AG04450 (cell line): ENCODE data around the gene TNNI2. TPM values are rescaled to one million over a fixed set of nuclear protein-coding genes. Genes with fewer than 3 reads are reported as not detected.
"Not testable (repeated sequence)": the region's sequence is repeated elsewhere in the genome, so short reads cannot be mapped to it uniquely, and the experiment has no call there.

Experiments used
- CTCF ChIA-PET: fragments of 300-600, 350-600 bp; formaldehyde crosslinking; extraction: SDS; loops from one replicate; lab custom pipeline; 2022; ENCODE audit warnings: antibody characterized with exemption, inconsistent platforms; lab: Charles Lee
- POLR2A ChIA-PET: fragments of 350-600 bp; formaldehyde crosslinking; extraction: SDS; loops from one replicate; lab custom pipeline; 2021; ENCODE audit warnings: antibody characterized with exemption, inconsistent platforms; lab: Yijun Ruan, JAX
- DNase-seq: peaks from one replicate; pipeline ENCODE4 v3.0.0-alpha.2; 2011; ENCODE audit warnings: low read depth, low spot score
- H3K27ac ChIP-seq: one replicate; pipeline ENCODE4 v1.5.1; 2012; ENCODE audit warnings: low read depth, low read length, control low read depth
- H3K27me3 ChIP-seq: one replicate; pipeline ENCODE4 v1.6.0; 2012; ENCODE audit warnings: low read length; ENCODE audit not compliant: control insufficient read depth, insufficient read depth
- H3K4me3 ChIP-seq: 2 replicates; pipeline ENCODE4 v1.5.1; 2011; ENCODE audit warnings: mild to moderate bottlenecking, low read depth, low read length, control low read depth
- H3K9me3 ChIP-seq: 2 replicates; pipeline ENCODE4 v1.5.1; 2012; ENCODE audit warnings: low read length; ENCODE audit not compliant: control insufficient read depth, insufficient read depth
- polyA plus RNA-seq: library from polyadenylated mRNA; depleted of rRNA; stranded (reverse); fragments of >200 nt; gene quantifications from 2 replicates; pipeline ENCODE4 v1.2.3, GENCODE V29; 2011
- TF ChIP-seq, protein P1 (sequence below): IDR thresholded peaks from 2 replicates; pipeline ENCODE4 v1.5.1; 2011; ENCODE audit warnings: low read depth, low read length, control low read depth, inconsistent platforms

The TNNI2 gene
- polyA plus RNA-seq, 1 experiment = not detected

DNA sequence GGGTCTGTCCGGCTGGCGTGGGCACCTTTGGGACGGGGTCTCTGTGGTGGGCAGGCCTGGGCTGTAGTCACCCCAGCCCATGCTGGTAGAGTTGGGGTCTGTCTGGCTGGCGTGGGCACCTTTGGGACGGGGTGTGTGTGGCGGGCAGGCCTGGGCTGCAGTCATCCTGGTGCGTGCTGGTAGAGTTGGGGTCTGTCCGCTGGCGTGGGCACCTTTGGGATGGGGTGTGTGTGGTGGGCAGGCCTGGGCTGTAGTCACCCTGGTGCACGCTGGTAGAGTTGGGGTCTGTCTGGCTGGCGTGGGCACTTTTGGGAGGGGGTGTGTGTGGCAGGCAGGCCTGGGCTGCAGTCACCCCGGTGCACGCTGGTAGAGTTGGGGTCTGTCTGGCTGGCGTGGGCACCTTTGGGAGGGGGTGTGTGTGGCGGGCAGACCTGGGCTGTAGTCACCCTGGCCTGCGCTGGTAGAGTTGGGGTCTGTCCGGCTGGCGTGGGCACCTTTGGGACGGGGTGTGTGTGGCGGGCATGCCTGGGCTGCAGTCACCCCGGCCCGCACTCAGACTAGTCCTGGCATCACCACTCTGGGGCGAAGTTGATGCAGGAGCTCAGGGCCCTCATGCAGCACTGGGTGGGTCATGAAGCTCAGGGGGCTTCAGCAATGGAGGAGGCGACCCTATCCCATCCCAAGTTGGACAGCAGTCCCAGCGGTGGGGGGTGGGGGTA lies 33.6 kb downstream of the TNNI2 start:
- peaks cover 8% of the 10 kb centered on the region; the same call in 1 of the 2 replicates for H3K9me3 ChIP-seq
- H3K4me3 ChIP-seq = no peak overlapping the region
- POLR2A ChIA-PET = no interaction called here
- H3K27me3 ChIP-seq = peaks cover 26% of the 10 kb centered on the region
- DNase-seq = no peak
- CTCF ChIA-PET = interaction anchor here (1.0 kb wide), 1 partner anchor 10 kb away, joined by 7 read pairs; no protein-coding TSS in a partner anchor
- TF ChIP-seq, protein P1, sequence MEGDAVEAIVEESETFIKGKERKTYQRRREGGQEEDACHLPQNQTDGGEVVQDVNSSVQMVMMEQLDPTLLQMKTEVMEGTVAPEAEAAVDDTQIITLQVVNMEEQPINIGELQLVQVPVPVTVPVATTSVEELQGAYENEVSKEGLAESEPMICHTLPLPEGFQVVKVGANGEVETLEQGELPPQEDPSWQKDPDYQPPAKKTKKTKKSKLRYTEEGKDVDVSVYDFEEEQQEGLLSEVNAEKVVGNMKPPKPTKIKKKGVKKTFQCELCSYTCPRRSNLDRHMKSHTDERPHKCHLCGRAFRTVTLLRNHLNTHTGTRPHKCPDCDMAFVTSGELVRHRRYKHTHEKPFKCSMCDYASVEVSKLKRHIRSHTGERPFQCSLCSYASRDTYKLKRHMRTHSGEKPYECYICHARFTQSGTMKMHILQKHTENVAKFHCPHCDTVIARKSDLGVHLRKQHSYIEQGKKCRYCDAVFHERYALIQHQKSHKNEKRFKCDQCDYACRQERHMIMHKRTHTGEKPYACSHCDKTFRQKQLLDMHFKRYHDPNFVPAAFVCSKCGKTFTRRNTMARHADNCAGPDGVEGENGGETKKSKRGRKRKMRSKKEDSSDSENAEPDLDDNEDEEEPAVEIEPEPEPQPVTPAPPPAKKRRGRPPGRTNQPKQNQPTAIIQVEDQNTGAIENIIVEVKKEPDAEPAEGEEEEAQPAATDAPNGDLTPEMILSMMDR = no peak
- no peak overlapping the region for H3K27ac ChIP-seq

- no peak for DNase-seq
- POLR2A ChIA-PET = no interaction called here
- no peak overlapping the region for H3K4me3 ChIP-seq
Measured at GRCh38 chr11:1873048-1873812, 34.4 kb downstream of the TNNI2 start.

GRCh38 chr11:1873813-1874150 lies 35.0 kb downstream of the TNNI2 start:
- POLR2A ChIA-PET, H3K4me3 ChIP-seq, H3K9me3 ChIP-seq, H3K27ac ChIP-seq, DNase-seq: not testable (repeated sequence)
- H3K27me3 ChIP-seq = peaks cover 25% of the 10 kb centered on the region
- CTCF ChIA-PET = interaction anchor here (1.0 kb wide), 1 partner anchor 8 kb away, joined by 7 read pairs; no protein-coding TSS in a partner anchor

More at GRCh38 chr11:1873048-1873812, 34.4 kb downstream of the TNNI2 start:
- Histone ChIP-seq H3K9me3 (peaks cover 8% of the 10 kb centered on the region; the same call in 1 of the 2 replicates), H3K27me3 (peaks cover 26% of the 10 kb centered on the region), H3K27ac (no peak overlapping the region)
- CTCF ChIA-PET = interaction anchor here (1.0 kb wide), 1 partner anchor 9 kb away, joined by 7 read pairs; no protein-coding TSS in a partner anchor
- TF ChIP-seq, protein P1 = no peak

DNA sequence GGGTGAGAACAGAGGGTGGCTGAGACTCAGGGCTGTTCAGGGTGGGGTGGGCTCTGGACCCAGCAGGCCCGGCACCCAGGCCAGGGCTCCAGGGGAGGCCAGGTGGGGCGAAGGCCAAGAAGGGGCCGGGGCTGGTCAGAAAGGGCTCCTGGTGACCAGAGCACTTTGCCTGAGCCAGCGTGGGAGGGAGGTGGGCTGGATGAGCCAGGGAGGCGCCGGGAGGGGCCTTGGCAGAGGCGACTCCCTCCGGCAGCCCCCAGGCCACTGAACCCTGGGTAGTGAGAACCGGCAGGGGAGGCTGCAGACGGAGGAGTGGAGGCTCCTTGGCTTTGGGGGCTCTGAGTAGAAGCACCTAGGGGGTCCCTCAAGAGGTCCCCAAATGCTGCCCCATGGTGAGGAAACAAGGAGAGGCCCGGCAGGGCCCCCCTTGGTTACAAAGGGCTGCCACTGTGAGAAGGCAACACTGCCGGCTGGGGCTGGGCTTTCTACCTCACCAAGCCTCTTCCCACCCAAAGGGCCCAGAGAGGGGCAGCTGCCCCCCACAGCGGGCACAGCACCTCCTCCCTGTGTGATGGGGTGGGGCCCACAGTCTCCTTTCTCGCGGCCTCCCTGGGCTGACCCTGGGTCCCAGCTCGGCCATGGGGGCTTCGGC lies 35.8 kb downstream of the TNNI2 start:
- H3K27ac ChIP-seq, CTCF ChIA-PET, DNase-seq, H3K9me3 ChIP-seq, H3K4me3 ChIP-seq, POLR2A ChIA-PET: not testable (repeated sequence)
- peaks cover 18% of the 10 kb centered on the region for H3K27me3 ChIP-seq

DNA sequence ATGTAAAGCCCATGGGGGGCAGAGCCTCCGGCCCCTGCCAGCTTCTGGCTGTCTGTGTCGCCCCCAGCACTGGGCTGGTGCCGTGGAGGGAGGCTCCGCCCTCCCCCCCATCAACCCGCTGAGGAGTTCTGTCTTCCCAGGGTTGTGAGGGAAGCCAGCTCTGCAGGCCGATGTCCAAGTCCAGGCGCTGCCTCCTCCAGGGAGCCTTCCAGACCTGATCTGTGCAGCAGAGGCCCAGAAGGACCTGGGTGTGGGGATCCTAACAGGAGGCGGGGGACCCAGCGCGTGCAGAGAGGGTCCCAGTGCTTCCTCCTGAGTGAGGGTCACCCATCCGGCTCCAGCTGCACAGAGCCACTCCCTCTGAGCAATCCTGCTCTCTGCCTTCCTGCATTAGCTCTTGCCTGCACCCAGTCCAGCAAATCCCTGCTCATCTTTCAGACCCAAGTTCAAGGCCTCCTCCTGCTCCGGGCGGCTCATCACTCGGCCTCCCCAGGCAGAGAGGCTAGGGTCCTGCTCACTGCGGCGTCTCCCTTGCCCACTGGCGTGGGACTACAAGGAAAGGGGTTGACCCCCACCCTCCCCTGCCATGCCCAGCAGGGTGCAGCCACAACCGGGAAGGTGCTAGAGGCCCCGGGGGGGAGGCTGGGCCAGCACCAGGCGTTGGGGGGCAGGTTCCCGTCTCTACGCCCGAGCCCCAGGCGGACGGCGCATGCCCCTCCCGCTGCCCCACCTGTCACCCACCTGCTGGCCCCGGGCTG lies 36.5 kb downstream of the TNNI2 start:
- H3K27ac ChIP-seq = no peak overlapping the region
- DNase-seq = no peak
- CTCF ChIA-PET = no interaction called here
- TF ChIP-seq, protein P1 = no peak
- peaks cover 8% of the 10 kb centered on the region; the same call in 1 of the 2 replicates for H3K9me3 ChIP-seq
- POLR2A ChIA-PET = no interaction called here
- no peak overlapping the region for H3K4me3 ChIP-seq
- H3K27me3 ChIP-seq = peaks cover 16% of the 10 kb centered on the region

DNA sequence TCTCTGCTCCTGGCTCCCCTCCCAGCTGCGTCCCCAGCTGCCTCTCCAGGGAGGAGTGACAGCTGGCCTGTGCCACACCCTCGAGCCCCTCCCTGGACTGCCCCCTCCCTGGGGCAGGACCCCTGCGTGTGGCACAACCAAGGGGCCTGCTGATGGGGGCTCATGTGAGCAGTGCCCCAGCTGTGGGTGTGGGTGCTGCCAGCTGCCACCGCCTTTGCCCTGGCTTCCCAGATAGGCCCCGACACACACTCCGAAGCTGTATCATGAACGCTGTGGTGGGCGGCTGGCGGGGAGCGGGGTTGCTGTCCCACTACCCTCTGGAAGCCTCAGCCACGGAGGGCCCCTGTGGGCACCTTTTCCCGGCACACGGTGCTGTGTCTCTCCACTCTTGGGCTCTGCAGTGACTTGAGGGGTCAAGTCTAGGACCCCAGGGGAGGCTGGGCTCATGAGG lies 37.1 kb downstream of the TNNI2 start:
- POLR2A ChIA-PET = interaction anchor here (0.7 kb wide), 1 partner anchor 486 kb away, joined by 4 read pairs; no protein-coding TSS in a partner anchor
- DNase-seq, H3K9me3 ChIP-seq, H3K27me3 ChIP-seq, H3K4me3 ChIP-seq, H3K27ac ChIP-seq: not testable (repeated sequence)
- CTCF ChIA-PET = interaction anchor here (1.0 to 2.2 kb wide), 5 partner anchors 10 to 182 kb away, joined by 3 to 17 read pairs (median 3); no protein-coding TSS in a partner anchor
